OCI-M2 (cell line): ENCODE data around the gene IQCB1.
"Not testable (repeated sequence)": the region's sequence is repeated elsewhere in the genome, so short reads cannot be mapped to it uniquely, and the experiment has no call there.

Experiments used
- DNase-seq: peaks from one replicate; lab custom pipeline; 2025; ENCODE audit not compliant: unreplicated experiment; lab: John Stamatoyannopoulos, UW

The IQCB1 gene

GRCh38 chr3:121809249-121809648, 25.6 kb downstream of the IQCB1 start:
- no peak for DNase-seq

- DNase-seq, result no peak
Observed at GRCh38 chr3:121803771-121804320, 31.0 kb downstream of the IQCB1 start.

GRCh38 chr3:121800906-121801305, 34.0 kb downstream of the IQCB1 start:
- no peak for DNase-seq

- no peak for DNase-seq
Observed at GRCh38 chr3:121796970-121797369, 37.9 kb downstream of the IQCB1 start.

GRCh38 chr3:121794264-121794983, 40.4 kb downstream of the IQCB1 start:
- DNase-seq, result no peak

- no peak for DNase-seq
Observed at GRCh38 chr3:121793078-121793477, 41.8 kb downstream of the IQCB1 start.

- no peak for DNase-seq
Observed at GRCh38 chr3:121786485-121786884, 48.4 kb downstream of the IQCB1 start.

GRCh38 chr3:121782784-121783183, 52.1 kb downstream of the IQCB1 start:
- not testable (repeated sequence) for DNase-seq

GRCh38 chr3:121781611-121782010, 53.2 kb downstream of the IQCB1 start:
- no peak for DNase-seq

GRCh38 chr3:121775095-121775494, 59.8 kb downstream of the IQCB1 start:
- not testable (repeated sequence) for DNase-seq

- no peak for DNase-seq
Observed at GRCh38 chr3:121769246-121769645, 65.6 kb downstream of the IQCB1 start.

GRCh38 chr3:121768452-121768851, 66.4 kb downstream of the IQCB1 start:
- no peak for DNase-seq

- no peak for DNase-seq
Observed at GRCh38 chr3:121759541-121760202, 75.2 kb downstream of the IQCB1 start.

- DNase-seq, result no peak
Observed at GRCh38 chr3:121758727-121759450, 76.0 kb downstream of the IQCB1 start.

- no peak for DNase-seq
Observed at GRCh38 chr3:121757812-121758545, 76.9 kb downstream of the IQCB1 start.

GRCh38 chr3:121757087-121757811, 77.6 kb downstream of the IQCB1 start:
- no peak for DNase-seq

- no peak for DNase-seq
Observed at GRCh38 chr3:121752772-121753171, 82.1 kb downstream of the IQCB1 start.

- no peak for DNase-seq
Observed at GRCh38 chr3:121752261-121752660, 82.6 kb downstream of the IQCB1 start.

- no peak for DNase-seq
Observed at GRCh38 chr3:121750087-121750415, 84.8 kb downstream of the IQCB1 start.

GRCh38 chr3:121749276-121750086, 85.4 kb downstream of the IQCB1 start, which contains the start of gene GOLGB1:
Gene GOLGB1 (minus strand): TSS chr3:121749741. CDS start chr3:121730971, 18,770 bp downstream.
- peak; percentile 84 for DNase-seq
